Activated T-helper 2 cell treated with anti-CD3 and anti-CD28 coated beads, Interferon-gamma antibody, Interleukin-2, Interleukin-4, amounts not matched to agents 10 μg/mL and 5 μg/mL and 100 μg/mL, durations not matched to agents 14 hours and 24 hours and 36 hours (primary cell): Measurements from ENCODE around the gene GDF9. TPM values are rescaled to one million over a fixed set of nuclear protein-coding genes. Genes with fewer than 3 reads are reported as not detected.
A peak's percentile ranks its signal among the peaks of the same experiment; 100 is the strongest.

Source experiments
- DNase-seq: peaks from one replicate; pipeline ENCODE4 v3.0.0; 2021; ENCODE audit warnings: low spot score
- H3K27ac Mint-ChIP-seq: one replicate; pipeline ENCODE4 v1.8.0; 2021; ENCODE audit warnings: mixed read lengths
- H3K27me3 Mint-ChIP-seq: one replicate; pipeline ENCODE4 v1.8.0; 2021; ENCODE audit warnings: low read depth, mixed read lengths
- H3K36me3 Mint-ChIP-seq: one replicate; pipeline ENCODE4 v1.8.0; 2021; ENCODE audit warnings: low read depth, mixed read lengths
- H3K4me1 Mint-ChIP-seq: one replicate; pipeline ENCODE4 v1.8.0; 2021; ENCODE audit warnings: low read depth, mixed read lengths
- H3K4me3 Mint-ChIP-seq: one replicate; pipeline ENCODE4 v1.8.0; 2021; ENCODE audit warnings: low read depth, mild to moderate bottlenecking, moderate library complexity, mixed read lengths
- H3K9me3 Mint-ChIP-seq: one replicate; pipeline ENCODE4 v1.8.0; 2021; ENCODE audit warnings: mixed read lengths
- intact Hi-C: fragments of 100-400 bp; cut with micrococcal nuclease; formaldehyde crosslinking; loops from one replicate; pipeline ENCODE4 v1.15.1; 2023
- total RNA-seq: library from RNA; stranded (reverse); gene quantifications from 2 replicates; pipeline ENCODE4 v1.2.3, GENCODE V29; 2022

GDF9 gene, protein sequence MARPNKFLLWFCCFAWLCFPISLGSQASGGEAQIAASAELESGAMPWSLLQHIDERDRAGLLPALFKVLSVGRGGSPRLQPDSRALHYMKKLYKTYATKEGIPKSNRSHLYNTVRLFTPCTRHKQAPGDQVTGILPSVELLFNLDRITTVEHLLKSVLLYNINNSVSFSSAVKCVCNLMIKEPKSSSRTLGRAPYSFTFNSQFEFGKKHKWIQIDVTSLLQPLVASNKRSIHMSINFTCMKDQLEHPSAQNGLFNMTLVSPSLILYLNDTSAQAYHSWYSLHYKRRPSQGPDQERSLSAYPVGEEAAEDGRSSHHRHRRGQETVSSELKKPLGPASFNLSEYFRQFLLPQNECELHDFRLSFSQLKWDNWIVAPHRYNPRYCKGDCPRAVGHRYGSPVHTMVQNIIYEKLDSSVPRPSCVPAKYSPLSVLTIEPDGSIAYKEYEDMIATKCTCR
- total RNA-seq: 0.11 TPM in 1 of 2 replicates, not detected in the other

- Mint-ChIP-seq H3K4me3 (peak within 1 kb of the TSS; percentile 100), H3K36me3 (peaks cover 41% of the 10 kb centered on the region), H3K4me1 (peaks cover 22% of the 10 kb centered on the region), H3K27ac (peak within 1 kb of the TSS; percentile 100), H3K27me3 (peaks cover 6% of the 10 kb centered on the region), H3K9me3 (no peaks in the 10 kb centered on the region)
- DNase-seq: peak; percentile 92
- intact Hi-C loops: loop anchor here (1.0 to 2.0 kb wide), 4 partner anchors 36 to 372 kb away; partner anchors contain the start of genes AFF4 and SHROOM1
Observed at GRCh38 chr5:132866342-132867045, at the start of gene GDF9, which contains the start of gene UQCRQ. TSS of gene GDF9 (minus strand) at chr5:132866469. CDS start at chr5:132864533, 1,936 bp downstream. TSS of gene UQCRQ (plus strand) at chr5:132866642. CDS start at chr5:132866882, 240 bp downstream.

GRCh38 chr5:132915681-132916080 lies 49.4 kb upstream of the GDF9 start:
- DNase-seq: no peak
- H3K4me3 Mint-ChIP-seq: no peak overlapping the region
- H3K4me1 Mint-ChIP-seq: no peaks in the 10 kb centered on the region
- no peaks in the 10 kb centered on the region for H3K27me3 Mint-ChIP-seq
- H3K36me3 Mint-ChIP-seq: peaks cover 30% of the 10 kb centered on the region
- no peak overlapping the region for H3K27ac Mint-ChIP-seq
- H3K9me3 Mint-ChIP-seq: no peaks in the 10 kb centered on the region
- intact Hi-C loops: no loop called here

DNA sequence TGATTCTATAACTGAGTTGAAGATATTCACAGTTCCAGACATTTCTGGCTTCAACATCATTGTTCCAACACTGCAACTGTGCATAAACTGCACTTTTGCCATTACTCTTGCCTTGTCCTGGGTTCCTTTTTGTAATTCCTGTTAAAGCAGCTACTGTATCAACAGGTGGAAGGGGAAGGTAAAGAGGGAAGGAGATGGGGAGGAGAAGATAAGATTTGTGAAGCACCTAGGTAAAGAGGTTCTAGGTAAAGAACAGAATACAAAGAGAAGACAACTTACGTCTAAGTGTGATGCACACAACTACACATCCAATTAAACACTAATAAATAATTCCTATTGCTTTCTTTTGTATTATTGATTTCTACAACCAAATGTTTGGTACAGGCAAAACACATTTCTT lies 43.4 kb upstream of the GDF9 start:
- H3K27me3 Mint-ChIP-seq: no peaks in the 10 kb centered on the region

GRCh38 chr5:132907161-132907560 lies 40.9 kb upstream of the GDF9 start:
- Mint-ChIP-seq H3K27ac (no peak overlapping the region), H3K27me3 (no peaks in the 10 kb centered on the region), H3K4me1 (peaks cover 2% of the 10 kb centered on the region), H3K9me3 (no peaks in the 10 kb centered on the region), H3K36me3 (peaks cover 47% of the 10 kb centered on the region), H3K4me3 (no peak overlapping the region)
- DNase-seq: no peak
- intact Hi-C loops: no loop called here

More for the DNA sequence above, 43.4 kb upstream of the GDF9 start:
- no peak for DNase-seq
- Mint-ChIP-seq H3K9me3 (no peaks in the 10 kb centered on the region), H3K27ac (no peak overlapping the region), H3K4me1 (peaks cover 2% of the 10 kb centered on the region), H3K36me3 (peaks cover 40% of the 10 kb centered on the region), H3K4me3 (no peak overlapping the region)
- intact Hi-C loops: no loop called here

- H3K36me3 Mint-ChIP-seq: peaks cover 42% of the 10 kb centered on the region
- no peaks in the 10 kb centered on the region for H3K9me3 Mint-ChIP-seq
- no peak for DNase-seq
- no peak overlapping the region for H3K27ac Mint-ChIP-seq
- intact Hi-C loops: no loop called here
- no peak overlapping the region for H3K4me3 Mint-ChIP-seq
- H3K27me3 Mint-ChIP-seq: no peaks in the 10 kb centered on the region
- H3K4me1 Mint-ChIP-seq: peaks cover 2% of the 10 kb centered on the region
Observed at GRCh38 chr5:132905938-132906337, 39.7 kb upstream of the GDF9 start.

DNA sequence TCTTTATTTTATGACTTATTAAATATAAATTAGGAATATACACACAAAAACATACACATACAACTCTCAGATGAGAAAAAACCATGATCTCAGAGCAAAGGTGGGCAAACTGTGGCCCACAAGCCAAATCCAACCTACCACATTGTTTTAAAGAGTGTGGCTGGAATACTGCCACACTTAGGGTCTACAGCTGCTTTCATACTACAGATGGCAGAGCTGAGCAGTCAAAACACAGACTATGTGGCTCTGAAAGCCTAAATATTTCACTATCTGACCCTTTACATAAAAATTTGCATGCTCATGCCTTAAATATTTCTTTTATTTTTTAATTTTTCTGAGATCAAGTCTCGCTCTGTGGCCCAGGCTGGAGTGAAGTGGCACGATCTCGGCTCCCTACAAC lies 35.5 kb upstream of the GDF9 start:
- Mint-ChIP-seq H3K4me1 (peaks cover 4% of the 10 kb centered on the region), H3K9me3 (no peaks in the 10 kb centered on the region), H3K27ac (no peak overlapping the region), H3K4me3 (no peak overlapping the region), H3K36me3 (peaks cover 44% of the 10 kb centered on the region), H3K27me3 (no peaks in the 10 kb centered on the region)
- no peak for DNase-seq
- intact Hi-C loops: no loop called here

- Mint-ChIP-seq H3K9me3 (no peaks in the 10 kb centered on the region), H3K27me3 (no peaks in the 10 kb centered on the region), H3K27ac (no peak overlapping the region), H3K4me3 (no peak overlapping the region), H3K4me1 (peaks cover 6% of the 10 kb centered on the region), H3K36me3 (peaks cover 47% of the 10 kb centered on the region)
- intact Hi-C loops: no loop called here
- DNase-seq: no peak
Observed at GRCh38 chr5:132901036-132901435, 34.8 kb upstream of the GDF9 start.

DNA sequence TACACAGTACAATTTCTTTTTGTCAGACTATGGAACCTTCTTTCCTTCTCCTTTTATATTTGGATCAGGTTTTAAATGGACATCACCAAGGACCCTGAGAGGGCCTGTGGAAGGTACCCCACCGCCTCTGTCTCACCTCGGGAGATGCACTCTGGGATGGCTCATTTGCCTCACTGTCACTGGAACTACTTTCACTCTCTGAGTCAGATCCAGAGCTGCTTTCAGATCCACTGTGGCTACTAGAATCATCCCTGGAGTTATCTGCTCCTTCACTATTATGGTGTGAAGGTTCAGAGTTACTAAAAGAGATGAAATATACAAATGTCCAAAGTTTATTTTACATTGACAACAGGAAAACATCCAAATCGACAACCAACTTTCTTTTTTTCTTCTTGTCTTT lies 31.8 kb upstream of the GDF9 start:
- Mint-ChIP-seq H3K4me1 (peaks cover 4% of the 10 kb centered on the region), H3K4me3 (no peak overlapping the region), H3K36me3 (peaks cover 56% of the 10 kb centered on the region), H3K9me3 (no peaks in the 10 kb centered on the region), H3K27me3 (no peaks in the 10 kb centered on the region), H3K27ac (no peak overlapping the region)
- intact Hi-C loops: no loop called here
- DNase-seq: no peak

DNA sequence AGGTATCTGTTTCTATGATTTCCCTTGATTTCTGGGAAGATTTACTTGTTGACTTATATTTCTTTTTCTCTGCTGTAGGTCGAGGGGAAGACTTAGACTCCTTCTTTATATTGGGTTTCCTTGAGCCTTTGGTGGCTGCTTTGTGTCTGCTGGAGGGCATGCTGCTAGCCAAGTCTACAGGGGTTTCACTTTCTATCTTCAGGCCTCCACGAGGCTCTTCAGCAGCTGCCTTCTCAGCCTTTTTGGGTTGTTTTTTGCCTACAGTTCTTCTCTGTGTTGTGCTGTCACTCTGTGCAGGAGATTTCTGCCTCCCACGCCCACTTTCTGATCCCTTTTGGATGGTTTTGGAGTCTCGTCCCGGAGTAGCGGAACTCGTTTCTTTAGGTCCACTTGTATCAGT lies 30.4 kb upstream of the GDF9 start:
- no peaks in the 10 kb centered on the region for H3K9me3 Mint-ChIP-seq
- no peaks in the 10 kb centered on the region for H3K27me3 Mint-ChIP-seq
- no peak overlapping the region for H3K4me3 Mint-ChIP-seq
- peaks cover 4% of the 10 kb centered on the region for H3K4me1 Mint-ChIP-seq
- peak overlapping the region; percentile 54 for H3K27ac Mint-ChIP-seq
- H3K36me3 Mint-ChIP-seq: peaks cover 67% of the 10 kb centered on the region
- no peak for DNase-seq
- intact Hi-C loops: no loop called here

DNA sequence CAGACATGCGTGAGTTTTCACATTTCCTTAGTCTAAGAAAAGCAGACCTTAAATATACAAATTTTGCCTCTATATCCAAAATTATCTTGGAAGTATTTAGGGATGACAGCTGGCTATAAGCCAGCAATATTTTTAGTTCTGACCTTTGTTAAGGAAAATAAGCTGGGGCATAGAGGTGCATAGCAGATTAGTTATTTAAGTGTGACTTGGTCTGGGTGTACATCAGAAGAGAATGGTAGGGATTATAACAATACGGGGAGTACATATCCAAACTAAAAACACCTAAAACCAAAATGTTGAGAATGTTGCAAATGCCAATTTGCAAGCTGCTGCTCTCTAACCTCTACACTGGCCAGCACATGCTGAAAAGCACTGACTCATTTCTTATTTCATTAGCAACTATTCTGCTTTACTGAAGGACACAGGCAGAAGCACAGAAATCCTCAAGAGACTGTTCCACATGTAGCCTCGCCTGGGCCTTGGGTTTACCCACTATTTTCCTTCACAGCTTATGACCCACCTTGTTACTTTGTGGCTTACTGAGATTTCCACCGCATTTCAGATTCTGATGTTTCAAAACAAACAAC lies 29.5 kb upstream of the GDF9 start:
- H3K27me3 Mint-ChIP-seq: no peaks in the 10 kb centered on the region
- peaks cover 4% of the 10 kb centered on the region for H3K4me1 Mint-ChIP-seq

GRCh38 chr5:132890817-132891216 lies 24.5 kb upstream of the GDF9 start:
- Mint-ChIP-seq H3K27me3 (no peaks in the 10 kb centered on the region), H3K36me3 (peaks cover 70% of the 10 kb centered on the region), H3K4me3 (no peak overlapping the region), H3K9me3 (no peaks in the 10 kb centered on the region), H3K4me1 (no peaks in the 10 kb centered on the region), H3K27ac (no peak overlapping the region)
- intact Hi-C loops: no loop called here
- no peak for DNase-seq

More for the DNA sequence above, 29.5 kb upstream of the GDF9 start:
- H3K9me3 Mint-ChIP-seq: no peaks in the 10 kb centered on the region
- peaks cover 66% of the 10 kb centered on the region for H3K36me3 Mint-ChIP-seq
- H3K27ac Mint-ChIP-seq: no peak overlapping the region
- no peak for DNase-seq
- intact Hi-C loops: no loop called here
- H3K4me3 Mint-ChIP-seq: no peak overlapping the region

- H3K4me3 Mint-ChIP-seq: no peak overlapping the region
- H3K27ac Mint-ChIP-seq: no peak overlapping the region
- DNase-seq: no peak
- peaks cover 4% of the 10 kb centered on the region for H3K4me1 Mint-ChIP-seq
- peaks cover 72% of the 10 kb centered on the region for H3K36me3 Mint-ChIP-seq
- H3K9me3 Mint-ChIP-seq: no peaks in the 10 kb centered on the region
- no peaks in the 10 kb centered on the region for H3K27me3 Mint-ChIP-seq
- intact Hi-C loops: no loop called here
Observed at GRCh38 chr5:132889501-132889900, 23.2 kb upstream of the GDF9 start.
